IPS-15b (cell line): ENCODE measurements around the gene ENC1.

ENCODE experiments used
- H3K27me3 ChIP-seq: one replicate; pipeline ENCODE4 v1.6.1; 2013; ENCODE audit warnings: low read length; ENCODE audit not compliant: control insufficient read depth, insufficient read depth
- H3K36me3 ChIP-seq: one replicate; pipeline ENCODE4 v1.6.1; 2013; ENCODE audit warnings: low read length; ENCODE audit not compliant: control insufficient read depth, insufficient read depth
- H3K4me1 ChIP-seq: one replicate; pipeline ENCODE4 v1.6.1; 2013; ENCODE audit warnings: mild to moderate bottlenecking, low read length; ENCODE audit not compliant: control insufficient read depth, insufficient read depth
- H3K4me3 ChIP-seq: one replicate; pipeline ENCODE4 v1.5.1; 2013; ENCODE audit warnings: low read depth, low read length
- H3K9ac ChIP-seq: one replicate; pipeline ENCODE4 v1.6.1; 2013; ENCODE audit warnings: low read depth, mild to moderate bottlenecking, low read length
- H3K9me3 ChIP-seq: one replicate; pipeline ENCODE4 v1.6.1; 2013; ENCODE audit warnings: mild to moderate bottlenecking, low read length; ENCODE audit not compliant: control insufficient read depth, insufficient read depth

ENC1 gene

DNA sequence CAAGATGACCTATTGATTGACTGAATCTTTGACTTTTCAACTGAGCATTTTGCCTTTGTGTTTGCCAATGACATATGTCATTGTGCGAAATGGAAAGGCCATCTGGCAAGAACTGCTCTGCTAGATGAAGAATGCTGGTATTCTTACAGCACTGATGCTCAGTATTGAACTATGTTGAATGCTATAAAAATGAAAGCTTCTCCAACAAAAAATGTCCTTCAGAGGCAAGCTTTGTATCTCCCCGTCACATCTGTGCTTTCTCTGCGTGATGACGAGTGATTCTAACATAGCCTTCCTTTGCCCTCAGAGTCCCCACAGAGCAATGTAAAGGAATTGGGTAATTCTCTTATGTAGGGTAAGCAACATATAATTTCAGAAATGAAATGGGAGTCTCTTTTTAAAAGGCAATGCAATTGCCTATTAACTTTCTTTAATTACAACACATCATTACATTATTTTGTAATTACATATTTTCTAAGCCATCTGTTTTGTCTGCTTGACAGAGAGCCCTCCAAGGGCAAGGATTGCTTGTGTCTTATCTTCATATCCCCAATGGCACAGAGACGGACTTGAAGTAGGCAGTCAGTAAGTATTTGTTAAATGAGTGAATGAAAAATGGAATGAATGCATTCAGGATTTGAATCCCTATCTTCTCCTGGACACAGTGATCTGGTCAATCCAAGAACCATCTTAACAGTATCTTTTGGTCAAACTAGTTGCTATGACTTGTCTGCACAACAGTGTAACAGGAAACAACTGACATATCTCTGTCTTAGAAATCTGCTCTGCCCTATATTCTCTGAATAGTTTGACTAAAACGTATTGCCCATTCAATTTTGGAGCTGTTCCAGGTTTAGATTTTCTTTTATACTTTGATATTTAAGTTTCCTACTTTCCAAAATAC, 46.1 kb downstream of the ENC1 start:
- Histone ChIP-seq H3K9me3 (no peaks in the 10 kb centered on the region), H3K36me3 (no peaks in the 10 kb centered on the region), H3K4me1 (peaks cover 3% of the 10 kb centered on the region), H3K27me3 (no peaks in the 10 kb centered on the region), H3K9ac (no peak overlapping the region), H3K4me3 (no peak overlapping the region)

DNA sequence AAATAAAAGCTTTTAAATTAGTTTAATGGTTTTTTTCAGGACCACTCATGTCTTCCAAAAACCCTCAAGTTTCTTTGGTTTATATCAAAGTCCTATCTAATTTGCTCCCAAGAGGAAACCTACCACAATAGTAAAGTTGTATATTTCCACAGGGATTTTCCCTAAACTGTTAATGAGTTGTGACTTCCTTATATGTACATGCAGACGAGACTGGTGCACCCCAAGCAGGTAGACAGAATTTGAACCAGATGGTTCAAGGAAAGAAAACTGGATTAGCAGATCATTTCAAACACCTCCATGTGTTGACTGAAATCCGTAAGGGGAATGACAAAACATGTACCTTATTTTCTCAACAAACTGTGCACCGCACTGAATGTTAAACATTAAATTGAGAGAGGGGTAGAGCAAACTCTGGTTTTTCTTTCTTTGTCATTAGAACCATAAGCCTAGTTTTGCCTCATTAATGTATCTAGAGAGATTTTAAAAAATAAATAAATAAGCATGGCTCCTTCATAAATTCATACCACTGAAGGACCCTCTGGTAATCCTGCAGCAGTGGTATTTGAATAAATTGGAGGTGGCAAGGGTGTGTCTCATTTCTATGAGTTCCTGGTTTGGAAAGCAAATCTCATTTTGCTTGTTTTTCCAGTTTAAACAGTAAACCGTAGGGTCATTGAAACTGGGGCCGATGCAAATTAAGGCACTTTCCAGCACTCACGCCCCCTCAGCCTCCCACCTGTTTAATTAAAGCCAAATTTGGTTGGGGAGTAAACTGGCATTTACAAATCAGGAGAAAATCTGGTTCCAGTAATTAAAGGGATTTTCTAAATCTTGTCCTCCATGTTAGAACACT, 51.1 kb downstream of the ENC1 start:
- Histone ChIP-seq H3K9me3 (no peaks in the 10 kb centered on the region), H3K4me3 (no peak overlapping the region), H3K9ac (no peak overlapping the region), H3K27me3 (no peaks in the 10 kb centered on the region), H3K36me3 (no peaks in the 10 kb centered on the region), H3K4me1 (peaks cover 13% of the 10 kb centered on the region)

DNA sequence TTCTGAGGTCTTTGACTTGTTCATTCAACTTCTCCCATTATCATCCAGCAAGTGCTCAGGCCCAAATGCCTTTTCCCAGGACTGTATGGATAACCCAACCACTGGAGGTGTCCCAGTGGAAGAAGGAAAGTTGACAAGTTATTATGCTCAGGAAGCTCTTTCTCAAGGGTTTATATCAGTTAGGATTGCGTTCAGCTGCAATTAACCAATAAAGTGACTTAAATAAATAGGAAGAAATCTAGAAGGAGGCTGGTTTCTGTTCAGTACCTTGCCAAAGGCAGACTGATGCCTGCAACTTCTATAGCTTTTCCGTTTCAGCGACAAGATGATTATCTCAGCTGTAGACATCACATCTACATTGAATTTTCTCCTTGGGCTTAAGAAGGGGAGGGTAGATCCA, 52.1 kb downstream of the ENC1 start:
- Histone ChIP-seq H3K36me3 (no peaks in the 10 kb centered on the region), H3K4me3 (no peak overlapping the region), H3K9ac (no peak overlapping the region), H3K9me3 (no peaks in the 10 kb centered on the region), H3K4me1 (peaks cover 13% of the 10 kb centered on the region), H3K27me3 (no peaks in the 10 kb centered on the region)

DNA sequence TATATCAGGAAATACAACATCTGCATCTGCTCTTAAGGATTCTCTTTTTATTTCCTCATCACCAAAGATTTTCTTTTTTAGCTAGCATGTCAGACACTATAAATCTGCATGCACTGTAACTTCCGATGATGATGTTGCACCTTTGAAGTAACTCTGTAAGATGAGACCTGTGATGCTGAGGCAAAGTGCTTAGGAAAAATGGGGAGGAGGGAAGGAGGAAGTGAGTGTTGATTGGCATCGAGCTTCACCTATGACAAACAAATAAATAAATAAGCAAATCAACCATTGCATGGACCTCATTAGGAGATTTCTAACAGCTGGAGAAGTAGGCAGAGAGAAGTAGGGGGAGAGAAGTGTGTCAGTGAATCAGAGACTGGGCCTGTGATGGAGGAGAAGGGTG, 52.6 kb downstream of the ENC1 start:
- Histone ChIP-seq H3K27me3 (no peaks in the 10 kb centered on the region), H3K36me3 (no peaks in the 10 kb centered on the region), H3K9ac (no peak overlapping the region), H3K9me3 (no peaks in the 10 kb centered on the region), H3K4me1 (peaks cover 13% of the 10 kb centered on the region), H3K4me3 (no peak overlapping the region)

DNA sequence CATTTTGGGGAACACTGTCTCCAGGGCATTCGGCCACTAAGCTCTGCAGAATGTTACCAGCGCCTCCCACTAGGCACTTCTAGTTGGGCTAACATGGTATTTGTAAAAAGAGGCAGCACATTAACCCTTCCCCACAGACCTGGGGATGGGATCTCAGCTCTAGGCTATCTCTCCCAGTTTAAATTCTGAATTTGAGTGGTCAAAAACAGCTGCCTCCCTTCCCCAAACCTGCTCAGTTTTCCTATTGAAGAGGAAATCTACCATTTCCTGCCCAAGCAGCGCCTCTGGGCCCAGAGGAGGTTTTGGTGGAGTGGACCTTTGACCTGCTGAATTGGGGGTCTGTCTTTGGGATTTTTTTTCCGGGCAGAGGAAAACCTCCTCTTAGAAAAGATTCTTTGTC, 53.2 kb downstream of the ENC1 start:
- Histone ChIP-seq H3K4me1 (peaks cover 13% of the 10 kb centered on the region), H3K27me3 (no peaks in the 10 kb centered on the region), H3K4me3 (no peak overlapping the region), H3K9ac (no peak overlapping the region), H3K36me3 (no peaks in the 10 kb centered on the region), H3K9me3 (no peaks in the 10 kb centered on the region)

DNA sequence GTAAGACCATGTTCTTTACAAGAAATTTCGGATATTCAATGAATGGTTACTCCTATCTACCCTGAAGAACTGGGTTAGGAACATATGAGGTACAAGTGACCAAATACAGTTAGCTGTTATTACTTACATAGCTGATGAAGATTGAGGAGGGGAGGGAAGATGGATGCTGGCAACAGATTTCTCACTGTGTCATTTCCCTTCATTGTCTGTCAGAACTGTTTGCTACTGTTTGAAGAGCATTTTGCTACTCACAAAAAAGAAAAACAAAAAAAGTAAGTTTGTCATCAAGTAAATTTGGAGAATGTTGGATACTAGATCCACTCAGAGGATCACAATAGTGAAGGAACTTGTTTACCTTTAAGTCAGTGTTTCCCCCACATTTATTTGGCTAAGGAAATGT, 53.7 kb downstream of the ENC1 start:
- Histone ChIP-seq H3K27me3 (no peaks in the 10 kb centered on the region), H3K9ac (no peak overlapping the region), H3K4me1 (peaks cover 13% of the 10 kb centered on the region), H3K9me3 (no peaks in the 10 kb centered on the region), H3K36me3 (no peaks in the 10 kb centered on the region), H3K4me3 (no peak overlapping the region)

DNA sequence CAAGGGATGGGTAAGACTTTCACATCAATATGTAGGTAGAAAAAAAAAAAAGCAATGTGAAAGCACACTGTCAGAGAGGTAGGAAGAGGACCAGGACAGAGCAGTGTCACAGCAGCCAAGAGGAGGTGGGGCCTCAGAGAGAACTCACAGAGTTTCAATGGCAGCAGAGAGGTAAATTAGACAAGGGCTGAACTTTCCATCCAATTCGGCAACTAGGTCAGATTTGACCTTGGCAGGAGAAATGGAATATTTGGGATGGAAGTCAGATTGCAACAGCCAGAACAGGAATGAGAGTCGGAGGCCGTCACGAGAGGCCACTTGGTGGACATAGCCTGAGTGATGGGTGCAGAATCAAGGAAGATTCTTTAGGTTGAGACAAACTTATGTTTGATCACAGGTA, 57.7 kb downstream of the ENC1 start:
- Histone ChIP-seq H3K4me3 (no peak overlapping the region), H3K9ac (no peak overlapping the region), H3K36me3 (no peaks in the 10 kb centered on the region), H3K27me3 (no peaks in the 10 kb centered on the region), H3K9me3 (no peaks in the 10 kb centered on the region), H3K4me1 (peaks cover 6% of the 10 kb centered on the region)

DNA sequence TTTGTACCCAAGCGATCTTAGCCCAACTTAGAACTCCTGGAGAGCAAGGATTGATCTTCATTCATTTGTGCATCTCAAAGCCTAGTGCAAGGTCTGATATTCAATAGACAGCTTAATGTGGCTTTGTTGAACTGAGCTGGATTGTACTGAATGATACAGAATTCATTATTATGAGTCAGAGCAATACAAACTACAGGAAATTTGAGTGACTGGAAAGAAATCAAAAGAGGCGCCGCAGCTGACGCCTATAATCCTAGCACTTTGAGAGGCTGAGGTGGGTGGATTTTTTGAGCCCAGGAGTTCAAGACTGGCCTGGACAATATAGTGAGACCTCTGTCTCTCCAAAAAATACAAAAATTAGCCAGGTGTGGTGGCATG, 58.6 kb downstream of the ENC1 start:
- no peaks in the 10 kb centered on the region for H3K9me3 ChIP-seq
- no peaks in the 10 kb centered on the region for H3K36me3 ChIP-seq
- H3K4me1 ChIP-seq = peaks cover 2% of the 10 kb centered on the region
- no peak overlapping the region for H3K9ac ChIP-seq
- H3K27me3 ChIP-seq = no peaks in the 10 kb centered on the region
- no peak overlapping the region for H3K4me3 ChIP-seq

DNA sequence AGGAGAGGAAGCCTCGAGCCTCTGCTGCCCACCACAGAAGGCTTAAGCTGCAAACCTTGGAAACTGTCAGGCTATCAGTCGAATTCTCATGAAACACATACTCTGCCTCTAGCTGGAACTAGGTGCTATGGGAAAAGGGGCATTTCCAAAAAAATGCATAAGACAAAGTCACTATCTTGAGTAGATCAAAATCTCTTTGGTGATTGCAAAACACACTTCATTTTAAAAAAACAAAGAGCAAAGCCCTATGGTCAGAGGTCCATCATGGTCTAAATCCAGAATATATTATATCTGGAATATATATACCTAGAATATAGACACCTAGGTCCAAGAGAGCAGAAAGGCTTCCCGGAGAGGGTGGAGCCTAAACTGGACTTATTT, 59.8 kb downstream of the ENC1 start:
- Histone ChIP-seq H3K27me3 (no peaks in the 10 kb centered on the region), H3K9ac (no peak overlapping the region), H3K9me3 (no peaks in the 10 kb centered on the region), H3K36me3 (no peaks in the 10 kb centered on the region), H3K4me1 (no peaks in the 10 kb centered on the region), H3K4me3 (no peak overlapping the region)

DNA sequence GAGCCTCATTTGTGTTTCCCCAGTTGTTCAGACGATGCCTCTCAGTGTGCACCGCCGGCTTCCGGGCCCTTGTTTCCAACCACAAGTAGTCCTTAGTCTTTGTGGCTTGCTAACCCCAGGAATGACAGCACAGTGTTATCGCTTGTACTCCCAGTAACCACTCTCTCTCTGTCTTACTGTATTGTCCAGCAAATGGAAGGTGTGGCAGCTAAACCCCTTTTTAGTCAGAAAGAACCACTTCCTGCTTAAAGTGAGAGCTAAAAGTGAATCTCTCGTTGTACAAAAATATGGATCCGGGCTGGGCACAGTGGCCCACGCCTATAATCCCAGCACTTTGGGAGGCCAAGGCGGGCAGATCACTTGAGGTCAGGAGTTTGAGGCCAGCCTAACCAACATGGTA, 61.3 kb downstream of the ENC1 start:
- no peaks in the 10 kb centered on the region for H3K36me3 ChIP-seq
- H3K4me3 ChIP-seq = no peak overlapping the region
- H3K9me3 ChIP-seq = no peaks in the 10 kb centered on the region
- H3K9ac ChIP-seq = no peak overlapping the region
- no peaks in the 10 kb centered on the region for H3K27me3 ChIP-seq
- no peaks in the 10 kb centered on the region for H3K4me1 ChIP-seq

DNA sequence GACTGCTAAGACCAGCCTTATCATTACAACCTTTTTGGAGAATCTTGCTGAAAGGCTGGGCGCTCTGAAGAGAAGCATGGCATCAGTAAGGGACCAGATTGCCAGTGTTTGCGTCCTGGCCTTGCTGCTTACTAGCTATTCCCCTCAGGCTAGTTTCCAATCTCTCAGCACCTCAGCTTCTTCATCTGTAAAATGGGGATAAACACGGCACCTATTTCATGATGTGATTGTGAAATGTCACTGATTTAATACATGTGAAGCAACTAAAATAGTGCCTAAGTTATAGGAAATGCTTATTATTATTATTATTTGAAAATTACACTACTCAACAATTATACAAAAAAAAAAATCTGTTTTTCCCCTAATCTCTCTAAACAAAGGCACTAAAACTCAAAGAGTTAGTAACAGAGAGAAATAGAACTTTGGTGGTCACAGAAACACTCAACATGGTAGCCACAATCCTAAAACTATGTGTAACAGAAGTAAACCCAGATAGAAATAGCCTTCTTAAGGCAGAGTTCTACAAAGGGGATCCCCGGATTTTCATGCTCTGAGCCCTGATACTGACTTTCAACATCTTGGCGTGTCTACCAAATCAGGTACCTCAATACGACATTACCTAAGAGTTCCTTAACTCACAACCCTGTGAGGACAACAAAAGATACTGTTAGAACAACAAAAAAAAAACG, 62.0 kb downstream of the ENC1 start:
- Histone ChIP-seq H3K27me3 (no peaks in the 10 kb centered on the region), H3K9me3 (no peaks in the 10 kb centered on the region), H3K9ac (no peak overlapping the region), H3K36me3 (no peaks in the 10 kb centered on the region), H3K4me3 (no peak overlapping the region), H3K4me1 (no peaks in the 10 kb centered on the region)
